ENCODE measurements around the gene CLPX.
A peak's percentile ranks its signal among the peaks of the same experiment; 100 is the strongest.

CLPX gene

GRCh38 chr15:65132878-65133547 lies 52.1 kb downstream of the CLPX start:
- TF ChIP-seq CTCF (IDR thresholded peaks at IDR 0.05; ENCODE audit: low read length, missing control alignments) = no peak
- DNase-seq (ENCODE audit: low read depth) = peak; percentile 58
- peak overlapping the region; percentile 65 for H3K4me3 ChIP-seq (replicated peaks; ENCODE audit: low read depth, low read length)

GRCh38 chr15:65130941-65131340 lies 54.2 kb downstream of the CLPX start:
- H3K4me3 ChIP-seq (replicated peaks; ENCODE audit: low read depth, low read length) = no peak overlapping the region
- DNase-seq (ENCODE audit: low read depth) = no peak
- no peak for TF ChIP-seq CTCF (IDR thresholded peaks at IDR 0.05; ENCODE audit: low read length, missing control alignments)

- no peak for DNase-seq (ENCODE audit: low read depth)
- TF ChIP-seq CTCF (IDR thresholded peaks at IDR 0.05; ENCODE audit: low read length, missing control alignments) = no peak
- no peak overlapping the region for H3K4me3 ChIP-seq (replicated peaks; ENCODE audit: low read depth, low read length)
Measured at GRCh38 chr15:65115542-65115941, 69.6 kb downstream of the CLPX start.

- H3K4me3 ChIP-seq (replicated peaks; ENCODE audit: low read depth, low read length) = no peak within 1 kb of the TSS
- no peak for DNase-seq (ENCODE audit: low read depth)
- no peak for TF ChIP-seq CTCF (IDR thresholded peaks at IDR 0.05; ENCODE audit: low read length, missing control alignments)
Measured at GRCh38 chr15:65115086-65115485, 70.1 kb downstream of the CLPX start, which contains the start of gene UBAP1L. Gene UBAP1L (minus strand): TSS chr15:65115200. CDS start chr15:65106215, 8,985 bp downstream.

- no peak for TF ChIP-seq CTCF (IDR thresholded peaks at IDR 0.05; ENCODE audit: low read length, missing control alignments)
- no peak overlapping the region for H3K4me3 ChIP-seq (replicated peaks; ENCODE audit: low read depth, low read length)
- peak; percentile 83 for DNase-seq (ENCODE audit: low read depth)
Measured at GRCh38 chr15:65110676-65111292, 74.4 kb downstream of the CLPX start.

GRCh38 chr15:65106011-65106590 lies 79.0 kb downstream of the CLPX start:
- no peak for DNase-seq (ENCODE audit: low read depth)
- no peak overlapping the region for H3K4me3 ChIP-seq (replicated peaks; ENCODE audit: low read depth, low read length)

More at GRCh38 chr15:65106011-65106590, 79.0 kb downstream of the CLPX start:
- no peak for TF ChIP-seq CTCF (IDR thresholded peaks at IDR 0.05; ENCODE audit: low read length, missing control alignments)
